NB4 (cell line): ENCODE results near the gene CST1.

Source experiments
- MYC ChIP-seq: IDR thresholded peaks from 2 replicates; pipeline ENCODE4 v1.6.1; 2011; ENCODE audit warnings: low read depth, low read length
- POLR2A ChIP-seq: IDR thresholded peaks from 2 replicates; pipeline ENCODE4 v1.6.1; 2011; ENCODE audit warnings: mild to moderate bottlenecking; ENCODE audit not compliant: insufficient read length; ENCODE audit errors: extremely low read depth
- TF ChIP-seq, protein P1 (sequence below): IDR thresholded peaks from one replicate; pipeline ENCODE4 v1.5.1; 2012; ENCODE audit warnings: low read depth, low read length
- TF ChIP-seq, protein P2 (sequence below): IDR thresholded peaks from 2 replicates; pipeline ENCODE4 v1.6.1; 2011; ENCODE audit warnings: low read depth, low read length

DNA sequence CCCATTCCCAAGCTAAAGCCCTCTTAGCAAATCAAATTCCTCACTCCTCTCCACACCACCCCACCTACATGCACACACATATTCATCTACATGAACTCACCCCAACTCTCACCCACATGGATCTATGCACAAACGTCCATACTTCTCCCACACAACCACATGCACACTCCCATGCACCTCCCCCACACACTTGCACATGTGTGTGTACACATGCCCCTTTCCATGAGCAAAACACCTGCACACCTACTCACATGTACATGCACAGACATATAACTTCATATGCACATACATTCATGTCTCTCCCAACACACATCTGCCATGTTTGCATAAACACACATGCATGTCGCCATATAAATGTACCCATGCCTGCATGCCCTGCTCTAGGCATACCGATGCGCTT is 22.8 kb upstream of the CST1 start:
- TF ChIP-seq, protein P1, sequence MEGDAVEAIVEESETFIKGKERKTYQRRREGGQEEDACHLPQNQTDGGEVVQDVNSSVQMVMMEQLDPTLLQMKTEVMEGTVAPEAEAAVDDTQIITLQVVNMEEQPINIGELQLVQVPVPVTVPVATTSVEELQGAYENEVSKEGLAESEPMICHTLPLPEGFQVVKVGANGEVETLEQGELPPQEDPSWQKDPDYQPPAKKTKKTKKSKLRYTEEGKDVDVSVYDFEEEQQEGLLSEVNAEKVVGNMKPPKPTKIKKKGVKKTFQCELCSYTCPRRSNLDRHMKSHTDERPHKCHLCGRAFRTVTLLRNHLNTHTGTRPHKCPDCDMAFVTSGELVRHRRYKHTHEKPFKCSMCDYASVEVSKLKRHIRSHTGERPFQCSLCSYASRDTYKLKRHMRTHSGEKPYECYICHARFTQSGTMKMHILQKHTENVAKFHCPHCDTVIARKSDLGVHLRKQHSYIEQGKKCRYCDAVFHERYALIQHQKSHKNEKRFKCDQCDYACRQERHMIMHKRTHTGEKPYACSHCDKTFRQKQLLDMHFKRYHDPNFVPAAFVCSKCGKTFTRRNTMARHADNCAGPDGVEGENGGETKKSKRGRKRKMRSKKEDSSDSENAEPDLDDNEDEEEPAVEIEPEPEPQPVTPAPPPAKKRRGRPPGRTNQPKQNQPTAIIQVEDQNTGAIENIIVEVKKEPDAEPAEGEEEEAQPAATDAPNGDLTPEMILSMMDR: no peak
- TF ChIP-seq POLR2A (no peak), MYC (no peak)
- TF ChIP-seq, protein P2, sequence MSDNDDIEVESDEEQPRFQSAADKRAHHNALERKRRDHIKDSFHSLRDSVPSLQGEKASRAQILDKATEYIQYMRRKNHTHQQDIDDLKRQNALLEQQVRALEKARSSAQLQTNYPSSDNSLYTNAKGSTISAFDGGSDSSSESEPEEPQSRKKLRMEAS: no peak
